Neural crest cell (in vitro differentiated cells): ENCODE measurements around the gene IFITM10. TPM values are rescaled to one million over a fixed set of nuclear protein-coding genes. Genes with fewer than 3 reads are reported as not detected.

Experiments used
- DNase-seq: peaks from one replicate; pipeline ENCODE4 v3.0.0; 2021; ENCODE audit warnings: low read depth, mixed read lengths, low spot score
- H3K27ac Mint-ChIP-seq: one replicate; pipeline ENCODE4 v1.8.0; 2021; ENCODE audit warnings: mild to moderate bottlenecking, mixed read lengths; ENCODE audit not compliant: unreplicated experiment
- H3K27me3 Mint-ChIP-seq: 2 replicates; pipeline ENCODE4 v1.8.0; 2021; ENCODE audit warnings: low read depth, mild to moderate bottlenecking, mixed read lengths
- H3K36me3 Mint-ChIP-seq: 2 replicates; pipeline ENCODE4 v1.8.0; 2021; ENCODE audit warnings: low read depth, mild to moderate bottlenecking, mixed read lengths
- H3K4me1 Mint-ChIP-seq: 2 replicates; pipeline ENCODE4 v1.8.0; 2021; ENCODE audit warnings: mixed read lengths
- H3K4me3 Mint-ChIP-seq: one replicate; pipeline ENCODE4 v1.8.0; 2021; ENCODE audit warnings: mild to moderate bottlenecking, mixed read lengths
- H3K9me3 Mint-ChIP-seq: 2 replicates; pipeline ENCODE4 v1.8.0; 2021; ENCODE audit warnings: mixed read lengths
- total RNA-seq: library from RNA; stranded (reverse); gene quantifications from 2 replicates; pipeline ENCODE4 v1.2.1, GENCODE V29; 2021
- TF ChIP-seq, protein P1 (sequence below): fragments of 200-600 bp; sonication (generic); conservative IDR thresholded peaks from 2 replicates; pipeline ENCODE4 v1.5.0; 2021; ENCODE audit warnings: antibody characterized with exemption, mild to moderate bottlenecking

Gene IFITM10
- total RNA-seq, 1 donor from 2014 or later: not detected

DNA sequence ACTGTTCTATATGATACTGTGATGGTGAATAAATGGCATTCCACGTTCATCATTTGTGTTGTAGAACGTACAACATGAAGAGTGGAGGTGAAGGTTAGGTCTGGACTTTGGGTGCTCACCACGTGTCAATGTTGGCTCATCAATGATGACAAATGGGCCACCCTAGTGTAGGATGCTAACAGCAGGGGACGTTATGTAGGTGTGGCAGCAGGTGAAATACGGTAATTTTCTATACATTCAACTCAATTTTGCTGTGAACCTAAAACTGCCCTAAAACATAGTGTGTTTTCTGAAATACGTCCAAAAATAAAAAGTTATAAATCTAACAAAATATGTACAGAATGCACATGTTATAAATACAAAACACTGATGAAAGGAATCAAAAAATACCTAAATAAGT lies 47.2 kb downstream of the IFITM10 start:
- Mint-ChIP-seq H3K9me3 (no peaks in the 10 kb centered on the region), H3K27me3 (peaks cover 5% of the 10 kb centered on the region), H3K27ac (no peak overlapping the region), H3K4me1 (peaks cover 8% of the 10 kb centered on the region), H3K36me3 (no peaks in the 10 kb centered on the region), H3K4me3 (no peak overlapping the region)
- TF ChIP-seq, protein P1, sequence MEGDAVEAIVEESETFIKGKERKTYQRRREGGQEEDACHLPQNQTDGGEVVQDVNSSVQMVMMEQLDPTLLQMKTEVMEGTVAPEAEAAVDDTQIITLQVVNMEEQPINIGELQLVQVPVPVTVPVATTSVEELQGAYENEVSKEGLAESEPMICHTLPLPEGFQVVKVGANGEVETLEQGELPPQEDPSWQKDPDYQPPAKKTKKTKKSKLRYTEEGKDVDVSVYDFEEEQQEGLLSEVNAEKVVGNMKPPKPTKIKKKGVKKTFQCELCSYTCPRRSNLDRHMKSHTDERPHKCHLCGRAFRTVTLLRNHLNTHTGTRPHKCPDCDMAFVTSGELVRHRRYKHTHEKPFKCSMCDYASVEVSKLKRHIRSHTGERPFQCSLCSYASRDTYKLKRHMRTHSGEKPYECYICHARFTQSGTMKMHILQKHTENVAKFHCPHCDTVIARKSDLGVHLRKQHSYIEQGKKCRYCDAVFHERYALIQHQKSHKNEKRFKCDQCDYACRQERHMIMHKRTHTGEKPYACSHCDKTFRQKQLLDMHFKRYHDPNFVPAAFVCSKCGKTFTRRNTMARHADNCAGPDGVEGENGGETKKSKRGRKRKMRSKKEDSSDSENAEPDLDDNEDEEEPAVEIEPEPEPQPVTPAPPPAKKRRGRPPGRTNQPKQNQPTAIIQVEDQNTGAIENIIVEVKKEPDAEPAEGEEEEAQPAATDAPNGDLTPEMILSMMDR: no peak
- DNase-seq: no peak

- H3K4me1 Mint-ChIP-seq: peaks cover 8% of the 10 kb centered on the region
These were observed 47.9 kb downstream of the IFITM10 start for GRCh38 chr11:1702506-1702905.

DNA sequence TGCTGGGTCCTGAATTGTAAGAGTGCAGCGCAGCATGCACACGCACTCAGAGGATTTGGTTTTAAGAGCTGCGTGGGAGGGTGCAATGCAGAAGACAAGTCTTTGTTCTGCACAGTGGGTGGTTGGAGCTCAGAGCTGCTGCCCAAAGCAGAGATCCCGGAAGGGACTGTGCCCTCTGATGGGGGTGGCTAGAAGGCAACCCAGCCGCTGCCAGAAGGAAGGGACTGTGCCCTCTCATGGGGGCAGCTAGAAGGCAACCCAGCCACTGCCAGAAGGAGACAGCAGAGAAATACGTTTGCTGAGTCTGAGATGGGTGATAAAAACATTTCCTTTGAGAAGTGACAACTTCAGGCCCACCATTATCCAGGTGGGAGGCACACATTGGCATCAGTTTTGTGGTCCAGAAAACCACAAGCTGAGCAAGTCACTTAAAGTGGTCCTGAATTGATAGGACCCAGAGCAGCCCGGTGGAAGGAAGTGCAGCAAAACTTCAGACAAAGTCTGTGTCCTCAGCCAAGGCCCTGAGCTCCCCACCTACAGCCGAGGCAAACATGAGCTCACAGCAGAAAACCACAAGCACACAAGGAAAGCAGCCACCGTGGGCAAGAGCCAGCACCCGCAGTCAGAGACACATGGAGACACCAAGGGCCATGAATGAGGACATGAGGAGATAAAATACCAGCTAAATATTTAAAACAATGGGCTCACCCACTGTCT lies 49.1 kb downstream of the IFITM10 start:
- TF ChIP-seq, protein P1: no peak
- Mint-ChIP-seq H3K4me3 (no peak overlapping the region), H3K36me3 (no peaks in the 10 kb centered on the region), H3K4me1 (peaks cover 8% of the 10 kb centered on the region), H3K27ac (no peak overlapping the region), H3K27me3 (peaks cover 3% of the 10 kb centered on the region), H3K9me3 (no peaks in the 10 kb centered on the region)
- no peak for DNase-seq

More at GRCh38 chr11:1702506-1702905, 47.9 kb downstream of the IFITM10 start:
- no peak for DNase-seq
- Mint-ChIP-seq H3K4me3 (no peak overlapping the region), H3K27me3 (peaks cover 4% of the 10 kb centered on the region), H3K27ac (no peak overlapping the region), H3K36me3 (no peaks in the 10 kb centered on the region), H3K9me3 (no peaks in the 10 kb centered on the region)
- TF ChIP-seq, protein P1: no peak

DNA sequence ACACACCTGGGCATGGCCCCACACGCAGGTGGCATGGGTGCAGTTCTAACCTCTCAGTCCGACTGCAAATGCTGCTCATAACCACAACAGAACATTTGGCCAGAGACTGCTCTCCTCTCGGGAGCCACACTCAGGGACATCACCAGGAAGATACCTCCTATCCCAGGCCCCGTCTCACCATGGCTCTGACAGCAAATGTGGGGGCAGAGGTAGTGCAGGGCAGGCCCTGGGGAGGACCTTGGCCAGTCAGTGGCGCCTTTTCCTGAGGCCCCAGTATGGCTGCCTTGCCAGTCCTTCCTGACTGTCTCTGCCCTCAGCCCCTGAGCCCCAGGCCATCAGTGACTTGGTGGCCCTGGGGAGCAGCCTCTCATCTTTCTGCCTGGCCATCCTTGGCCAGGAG lies 50.6 kb downstream of the IFITM10 start:
- DNase-seq: no peak
- H3K4me1 Mint-ChIP-seq: peaks cover 8% of the 10 kb centered on the region
- no peaks in the 10 kb centered on the region for H3K9me3 Mint-ChIP-seq
- H3K27me3 Mint-ChIP-seq: peaks cover 3% of the 10 kb centered on the region
- no peak overlapping the region for H3K27ac Mint-ChIP-seq
- H3K4me3 Mint-ChIP-seq: no peak overlapping the region
- TF ChIP-seq, protein P1: no peak
- H3K36me3 Mint-ChIP-seq: no peaks in the 10 kb centered on the region

- TF ChIP-seq, protein P1: no peak
- Mint-ChIP-seq H3K4me1 (peaks cover 17% of the 10 kb centered on the region), H3K4me3 (no peak within 1 kb of the TSS), H3K27ac (no peak within 1 kb of the TSS), H3K36me3 (no peaks in the 10 kb centered on the region), H3K27me3 (peaks cover 3% of the 10 kb centered on the region), H3K9me3 (no peaks in the 10 kb centered on the region)
- DNase-seq: no peak
These were observed 53.5 kb downstream of the IFITM10 start, which contains the start of gene KRTAP5-6 for GRCh38 chr11:1696608-1697570. TSS of gene KRTAP5-6 (plus strand) at chr11:1697195. CDS start at chr11:1697246, 51 bp downstream.
